Esophagus muscularis mucosa (tissue), 4 donors: ENCODE measurements around the gene LYSMD1. TPM values are rescaled to one million over a fixed set of nuclear protein-coding genes. Genes with fewer than 3 reads are reported as not detected.

Source experiments
- DNase-seq: peaks from one replicate; pipeline ENCODE4 v3.0.0-alpha.2; 2017; ENCODE audit errors: extremely low spot score
- H3K27ac ChIP-seq, 4 donors: fragments of 200-600 bp; sonication (generic); replicated peaks in 1 of 4; 1 replicate in 3 of 4; 2 replicates in 1 of 4; pipeline ENCODE4 v1.5.1; 2016 to 2019; ENCODE audit warnings: mild to moderate bottlenecking in 1 of 4
- H3K27me3 ChIP-seq, 4 donors: fragments of 200-600 bp; sonication (generic); one replicate each; pipeline versions ENCODE4 v1.5.1 to v1.6.0; 2016 to 2019
- H3K36me3 ChIP-seq, 4 donors: fragments of 200-600 bp; sonication (generic); one replicate each; pipeline ENCODE4 v1.5.1; 2016 to 2019
- H3K4me1 ChIP-seq, 4 donors: fragments of 200-600 bp; sonication (generic); one replicate each; pipeline ENCODE4 v1.5.1; 2016 to 2019
- H3K4me3 ChIP-seq, 4 donors: fragments of 200-600 bp; sonication (generic); 1 replicate in 2 of 4; 2 replicates in 2 of 4; pipeline ENCODE4 v1.5.1; 2016 to 2019; ENCODE audit warnings: mild to moderate bottlenecking in 4 of 4, moderate library complexity in 1 of 4
- H3K9me3 ChIP-seq, 4 donors: fragments of 200-600 bp; sonication (generic); 1 replicate in 3 of 4; 2 replicates in 1 of 4; pipeline ENCODE4 v1.5.1; 2016 to 2019
- CTCF ChIP-seq, 3 experiments: fragments of 200-600 bp in 2 of 3; fragments of 450-650 bp in 1 of 3; sonication (generic) in 2 of 3; IDR thresholded peaks; one replicate each; pipeline ENCODE4 v1.5.1; 2017 to 2019; ENCODE audit warnings: antibody characterized with exemption in 3 of 3, mild to moderate bottlenecking in 2 of 3, moderate library complexity in 1 of 3
- EP300 ChIP-seq: sonication (generic); formaldehyde crosslinking; IDR thresholded peaks from one replicate; pipeline ENCODE4 v1.6.1; 2017; ENCODE audit warnings: antibody characterized with exemption
- POLR2A ChIP-seq: fragments of 450-650 bp; IDR thresholded peaks from one replicate; pipeline ENCODE4 v1.6.1; 2017; ENCODE audit warnings: antibody characterized with exemption, moderate library complexity, mild to moderate bottlenecking, low read depth
- POLR2AphosphoS5 ChIP-seq, 2 donors: sonication (generic); formaldehyde crosslinking; IDR thresholded peaks; one replicate each; pipeline ENCODE4 v1.6.1; 2017; ENCODE audit warnings: antibody characterized with exemption in 2 of 2
- WGBS: methylation state at CpG from one replicate; pipeline ENCODE4 v1.1.5; 2018; 5-methylcytosine and 5-hydroxymethylcytosine counted together
- intact Hi-C: fragments of 100-400 bp; cut with DNase I; formaldehyde crosslinking; loops from one replicate; pipeline ENCODE4 v1.15.1; 2023
- total RNA-seq, 4 donors: library from RNA; depleted of rRNA; stranded (reverse); fragments of >200 nt; gene quantifications; one replicate each; pipeline versions ENCODE4 v1.1.0 to v1.2.1, GENCODE V29; 2016

Gene LYSMD1
- total RNA-seq, 4 donors from 2014 or later = 10.9 to 23.5 (median 12.6) TPM

GRCh38 chr1:151143986-151144385 is 21.7 kb downstream of the LYSMD1 start:
- Histone ChIP-seq H3K27ac (peak overlapping the region; percentile 15 to 89 (median 60)), H3K4me3 (no peak overlapping the region), H3K9me3 (no peaks in the 10 kb centered on the region), H3K4me1 (peaks cover 41 to 54% (median 49%) of the 10 kb centered on the region in 4 donors), H3K27me3 (no peaks in the 10 kb centered on the region), H3K36me3 (peaks cover 3 to 19% (median 11%) of the 10 kb centered on the region in 4 donors)
- no peak for DNase-seq
- intact Hi-C loops = no loop called here
- 51% methylated on average over 5 of the region's 5 CpGs for WGBS
- TF ChIP-seq POLR2AphosphoS5 (IDR thresholded peaks at IDR 0.05) (no peak), CTCF (IDR thresholded peaks at IDR 0.05) (no peak), EP300 (no peak), POLR2A (no peak)

GRCh38 chr1:151143057-151143435 is 22.7 kb downstream of the LYSMD1 start:
- no peak for DNase-seq
- H3K9me3 ChIP-seq = no peaks in the 10 kb centered on the region
- peak overlapping the region in 3 of 4 donors; percentile 13 to 89 (median 87) for H3K27ac ChIP-seq
- intact Hi-C loops = no loop called here
- peaks cover 3 to 27% (median 18%) of the 10 kb centered on the region in 4 donors for H3K36me3 ChIP-seq
- H3K4me1 ChIP-seq = peaks cover 41 to 54% (median 49%) of the 10 kb centered on the region in 4 donors
- no peaks in the 10 kb centered on the region for H3K27me3 ChIP-seq
- 58% methylated on average over 7 of the region's 7 CpGs for WGBS
- TF ChIP-seq POLR2A = no peak
- no peak for TF ChIP-seq POLR2AphosphoS5 (IDR thresholded peaks at IDR 0.05)
- no peak for TF ChIP-seq CTCF (IDR thresholded peaks at IDR 0.05)
- no peak for TF ChIP-seq EP300
- H3K4me3 ChIP-seq = no peak overlapping the region

GRCh38 chr1:151142411-151143056 is 23.2 kb downstream of the LYSMD1 start:
- no peak for DNase-seq
- intact Hi-C loops = no loop called here
- peaks cover 41 to 50% (median 48%) of the 10 kb centered on the region in 4 donors for H3K4me1 ChIP-seq
- TF ChIP-seq POLR2AphosphoS5 (IDR thresholded peaks at IDR 0.05) (no peak), CTCF (IDR thresholded peaks at IDR 0.05) (no peak), EP300 (no peak), POLR2A (no peak)
- peaks cover 3 to 32% (median 24%) of the 10 kb centered on the region in 4 donors for H3K36me3 ChIP-seq
- WGBS = 78% methylated on average over 5 of the region's 5 CpGs
- no peak overlapping the region for H3K4me3 ChIP-seq
- no peaks in the 10 kb centered on the region for H3K27me3 ChIP-seq
- H3K27ac ChIP-seq = peak overlapping the region in 3 of 4 donors; percentile 13 to 89 (median 87)
- H3K9me3 ChIP-seq = no peaks in the 10 kb centered on the region

- no peak for DNase-seq
- H3K36me3 ChIP-seq = peaks cover 3 to 67% (median 62%) of the 10 kb centered on the region in 4 donors
- no peak overlapping the region for H3K27ac ChIP-seq
- TF ChIP-seq POLR2A (no peak), EP300 (no peak), CTCF (IDR thresholded peaks at IDR 0.05) (no peak), POLR2AphosphoS5 (IDR thresholded peaks at IDR 0.05) (no peak)
- H3K4me3 ChIP-seq = no peak overlapping the region
- 91% methylated on average over 7 of the region's 7 CpGs for WGBS
- no peaks in the 10 kb centered on the region for H3K27me3 ChIP-seq
- intact Hi-C loops = no loop called here
- H3K4me1 ChIP-seq = peaks cover 7 to 9% (median 8%) of the 10 kb centered on the region in 4 donors
- no peaks in the 10 kb centered on the region for H3K9me3 ChIP-seq
These were observed 27.9 kb downstream of the LYSMD1 start for GRCh38 chr1:151137789-151138188.
